Mesenchymal stem cell (in vitro differentiated cells and primary cell): ENCODE measurements around the gene HIKESHI.

Experiments
- DNase-seq: peaks from one replicate; pipeline ENCODE4 v3.0.0-alpha.2; 2013
- H2AFZ ChIP-seq: one replicate; pipeline ENCODE4 v1.6.1; 2013; ENCODE audit warnings: low read depth, mild to moderate bottlenecking, control low read depth, inconsistent platforms, low read length, moderate library complexity
- H2AK5ac ChIP-seq: 2 replicates; pipeline ENCODE4 v1.6.1; 2013; ENCODE audit warnings: low read length, moderate library complexity, mild to moderate bottlenecking, inconsistent platforms; ENCODE audit not compliant: severe bottlenecking
- H2BK120ac ChIP-seq: one replicate; pipeline ENCODE4 v1.6.1; 2013; ENCODE audit warnings: low read depth, mild to moderate bottlenecking, inconsistent platforms, low read length, moderate library complexity
- H2BK12ac ChIP-seq, 2 experiments: one replicate each; pipeline ENCODE4 v1.6.1; 2013; ENCODE audit warnings: inconsistent platforms in 2 of 2, low read length in 2 of 2, mild to moderate bottlenecking in 2 of 2, moderate library complexity in 2 of 2, control low read depth in 1 of 2
- H2BK15ac ChIP-seq: one replicate; pipeline ENCODE4 v1.6.1; 2013; ENCODE audit warnings: mild to moderate bottlenecking, low read depth, inconsistent platforms; ENCODE audit not compliant: poor library complexity, severe bottlenecking
- H2BK5ac ChIP-seq: 2 replicates; pipeline ENCODE4 v1.6.1; 2013; ENCODE audit warnings: low read depth, mild to moderate bottlenecking, low read length, control low read depth, inconsistent platforms; ENCODE audit not compliant: poor library complexity, severe bottlenecking
- H3K14ac ChIP-seq, 2 experiments: one replicate each; pipeline ENCODE4 v1.6.1; 2013; ENCODE audit warnings: inconsistent platforms in 2 of 2, low read length in 2 of 2, control low read depth in 1 of 2, mild to moderate bottlenecking in 1 of 2, moderate library complexity in 1 of 2
- H3K18ac ChIP-seq, 2 experiments: one replicate each; pipeline ENCODE4 v1.6.1; 2013; ENCODE audit warnings: inconsistent platforms in 2 of 2, low read length in 2 of 2, control low read depth in 1 of 2, low read depth in 1 of 2, mild to moderate bottlenecking in 1 of 2
- H3K23ac ChIP-seq, 2 experiments: one replicate each; pipeline ENCODE4 v1.6.1; 2013; ENCODE audit warnings: inconsistent platforms in 2 of 2, low read length in 2 of 2, mild to moderate bottlenecking in 2 of 2, moderate library complexity in 2 of 2, control low read depth in 1 of 2
- H3K27ac ChIP-seq: 2 replicates; pipeline ENCODE4 v1.5.1; 2013; ENCODE audit warnings: mild to moderate bottlenecking, moderate library complexity, low read length, control low read depth, inconsistent platforms; ENCODE audit not compliant: poor library complexity, severe bottlenecking
- H3K27me3 ChIP-seq, 2 experiments: 2 replicates each; pipeline versions ENCODE4 v1.6.1 to v1.7.0; 2013; ENCODE audit warnings: low read length in 2 of 2, mild to moderate bottlenecking in 2 of 2, moderate library complexity in 2 of 2, control low read depth in 1 of 2, inconsistent platforms in 1 of 2; ENCODE audit not compliant: control insufficient read depth in 1 of 2, insufficient read depth in 1 of 2
- H3K36me3 ChIP-seq, 2 experiments: 2 replicates each; pipeline versions ENCODE4 v1.6.1 to v1.7.0; 2013; ENCODE audit warnings: low read length in 2 of 2, control low read depth in 1 of 2, inconsistent platforms in 1 of 2, low read depth in 1 of 2, mild to moderate bottlenecking in 1 of 2; ENCODE audit not compliant: insufficient read depth in 2 of 2, control insufficient read depth in 1 of 2
- H3K4ac ChIP-seq, 2 experiments: one replicate each; pipeline ENCODE4 v1.6.1; 2013; ENCODE audit warnings: inconsistent platforms in 2 of 2, low read length in 2 of 2, mild to moderate bottlenecking in 2 of 2, moderate library complexity in 2 of 2, control low read depth in 1 of 2, low read depth in 1 of 2
- H3K4me1 ChIP-seq: 2 replicates; pipeline ENCODE4 v1.6.1; 2013; ENCODE audit warnings: low read depth, low read length, control low read depth; ENCODE audit not compliant: control insufficient read depth, insufficient read depth
- H3K4me2 ChIP-seq: 2 replicates; pipeline ENCODE4 v1.6.1; 2013; ENCODE audit warnings: low read length, mild to moderate bottlenecking, inconsistent platforms; ENCODE audit not compliant: poor library complexity, severe bottlenecking
- H3K4me3 ChIP-seq, 2 experiments: 2 replicates each; pipeline versions ENCODE4 v1.5.1 to v1.7.0; 2013; ENCODE audit warnings: low read length in 2 of 2, mild to moderate bottlenecking in 2 of 2, control low read depth in 1 of 2, low read depth in 1 of 2; ENCODE audit not compliant: insufficient read depth in 1 of 2
- H3K79me1 ChIP-seq: replicated peaks from 2 replicates; pipeline ENCODE4 v1.6.1; 2013; ENCODE audit warnings: mild to moderate bottlenecking, control low read depth, low read length, inconsistent platforms; ENCODE audit not compliant: poor library complexity, severe bottlenecking
- H3K9ac ChIP-seq: 2 replicates; pipeline ENCODE4 v1.7.0; 2013; ENCODE audit warnings: mild to moderate bottlenecking, low read length, moderate library complexity
- H3K9me3 ChIP-seq: 2 replicates; pipeline ENCODE4 v1.7.0; 2013; ENCODE audit warnings: mild to moderate bottlenecking, low read length; ENCODE audit not compliant: control insufficient read depth
- H4K8ac ChIP-seq: one replicate; pipeline ENCODE4 v1.6.1; 2013; ENCODE audit warnings: inconsistent platforms, mild to moderate bottlenecking, low read length, moderate library complexity
- H4K91ac ChIP-seq: one replicate; pipeline ENCODE4 v1.6.1; 2013; ENCODE audit warnings: mild to moderate bottlenecking, low read length, inconsistent platforms
- WGBS: methylation state at CpG from one replicate; pipeline ENCODE4 v1.1.7; 2013; ENCODE audit warnings: mixed read lengths; 5-methylcytosine and 5-hydroxymethylcytosine counted together

HIKESHI gene

GRCh38 chr11:86337227-86337626 lies 35.2 kb downstream of the HIKESHI start:
- Histone ChIP-seq H3K4me3 (no peak overlapping the region), H3K9ac (no peak overlapping the region), H3K4me1 (no peaks in the 10 kb centered on the region), H3K4me2 (no peak overlapping the region), H3K27me3 (no peaks in the 10 kb centered on the region), H3K14ac (no peak overlapping the region), H3K23ac (no peak overlapping the region), H3K9me3 (no peaks in the 10 kb centered on the region), H3K36me3 (peaks cover 10 to 45% of the 10 kb centered on the region in 2 experiments), H2BK5ac (no peak overlapping the region), H4K8ac (no peak overlapping the region), H3K18ac (no peak overlapping the region), H4K91ac (no peak overlapping the region), H2BK12ac (no peak overlapping the region), H3K4ac (no peak overlapping the region), H3K27ac (no peak overlapping the region), H3K79me1 (peaks cover 9% of the 10 kb centered on the region), H2AFZ (no peak overlapping the region), H2BK15ac (no peak overlapping the region), H2BK120ac (no peak overlapping the region), H2AK5ac (no peak overlapping the region)
- no peak for DNase-seq
- 100% methylated on average over 2 of the region's 2 CpGs for WGBS

- H3K27ac ChIP-seq, result no peak overlapping the region
- H3K27me3 ChIP-seq, result no peaks in the 10 kb centered on the region
- H3K9ac ChIP-seq, result no peak overlapping the region
- no peak overlapping the region for H3K4ac ChIP-seq
- no peak overlapping the region for H2AK5ac ChIP-seq
- H2BK15ac ChIP-seq, result no peak overlapping the region
- no peak overlapping the region for H3K14ac ChIP-seq
- no peak overlapping the region for H2BK5ac ChIP-seq
- no peaks in the 10 kb centered on the region for H3K4me1 ChIP-seq
- no peak for DNase-seq
- H3K4me3 ChIP-seq, result no peak overlapping the region
- H2BK120ac ChIP-seq, result no peak overlapping the region
- no peak overlapping the region for H3K18ac ChIP-seq
- H2BK12ac ChIP-seq, result no peak overlapping the region
- WGBS, result 99% methylated on average over 3 of the region's 3 CpGs
- H4K91ac ChIP-seq, result no peak overlapping the region
- peaks cover 12% of the 10 kb centered on the region for H3K79me1 ChIP-seq
- no peak overlapping the region for H4K8ac ChIP-seq
- H3K36me3 ChIP-seq, result peaks cover 9 to 35% of the 10 kb centered on the region in 2 experiments
- no peak overlapping the region for H2AFZ ChIP-seq
- no peak overlapping the region for H3K23ac ChIP-seq
- H3K9me3 ChIP-seq, result no peaks in the 10 kb centered on the region
- H3K4me2 ChIP-seq, result no peak overlapping the region
Measured at GRCh38 chr11:86341382-86341781, 39.3 kb downstream of the HIKESHI start.

- peaks cover 10% of the 10 kb centered on the region for H3K79me1 ChIP-seq
- H3K23ac ChIP-seq, result no peak overlapping the region
- no peak overlapping the region for H3K9ac ChIP-seq
- H3K14ac ChIP-seq, result no peak overlapping the region
- H4K8ac ChIP-seq, result no peak overlapping the region
- no peaks in the 10 kb centered on the region for H3K4me1 ChIP-seq
- H2BK15ac ChIP-seq, result no peak overlapping the region
- no peaks in the 10 kb centered on the region for H3K27me3 ChIP-seq
- no peak overlapping the region for H3K4me3 ChIP-seq
- no peak overlapping the region for H2AFZ ChIP-seq
- H3K36me3 ChIP-seq, result peaks cover 6 to 27% of the 10 kb centered on the region in 2 experiments
- H2BK120ac ChIP-seq, result no peak overlapping the region
- WGBS, result 95% methylated on average over 3 of the region's 3 CpGs
- no peak overlapping the region for H2BK12ac ChIP-seq
- H2BK5ac ChIP-seq, result no peak overlapping the region
- no peak overlapping the region for H3K4me2 ChIP-seq
- no peak overlapping the region for H3K4ac ChIP-seq
- H3K18ac ChIP-seq, result no peak overlapping the region
- DNase-seq, result no peak
- no peak overlapping the region for H2AK5ac ChIP-seq
- H4K91ac ChIP-seq, result no peak overlapping the region
- no peak overlapping the region for H3K27ac ChIP-seq
- H3K9me3 ChIP-seq, result no peaks in the 10 kb centered on the region
Measured at GRCh38 chr11:86346513-86346912, 44.5 kb downstream of the HIKESHI start.

GRCh38 chr11:86355256-86355655 lies 53.2 kb downstream of the HIKESHI start:
- Histone ChIP-seq H3K9me3 (no peaks in the 10 kb centered on the region), H3K23ac (no peak overlapping the region), H3K4me3 (no peak overlapping the region), H2AK5ac (no peak overlapping the region), H3K14ac (no peak overlapping the region), H3K9ac (no peak overlapping the region), H3K36me3 (no peaks in the 10 kb centered on the region), H3K79me1 (no peaks in the 10 kb centered on the region), H3K27me3 (no peaks in the 10 kb centered on the region), H4K91ac (no peak overlapping the region), H4K8ac (no peak overlapping the region), H3K27ac (no peak overlapping the region), H2AFZ (no peak overlapping the region), H2BK5ac (no peak overlapping the region), H2BK15ac (no peak overlapping the region), H3K4ac (no peak overlapping the region), H2BK120ac (no peak overlapping the region), H3K4me2 (no peak overlapping the region), H3K18ac (no peak overlapping the region), H3K4me1 (peaks cover 4% of the 10 kb centered on the region), H2BK12ac (no peak overlapping the region)
- WGBS, result 87% methylated on average over 4 of the region's 4 CpGs
- no peak for DNase-seq
